Tibial artery (tissue), 4 donors: ENCODE measurements around the gene ZIC3.

Experiments used
- DNase-seq, 2 donors: peaks; one replicate each; pipeline ENCODE4 v3.0.0-alpha.2; 2019
- H3K27ac ChIP-seq, 2 donors: fragments of 200-600 bp; sonication (generic) in 1 of 2; 1 replicate in 1 of 2; 2 replicates in 1 of 2; pipeline ENCODE4 v1.5.1; 2018 to 2019; ENCODE audit warnings: mild to moderate bottlenecking in 1 of 2
- H3K27me3 ChIP-seq, 2 donors: fragments of 200-600 bp; sonication (generic) in 1 of 2; one replicate each; pipeline versions ENCODE4 v1.5.1 to v1.6.0; 2016 to 2019
- H3K36me3 ChIP-seq, 3 donors: fragments of 200-600 bp; sonication (generic) in 2 of 3; one replicate each; pipeline ENCODE4 v1.5.1; 2016 to 2019; ENCODE audit warnings: mild to moderate bottlenecking in 2 of 3
- H3K4me1 ChIP-seq, 4 donors: fragments of 200-600 bp; sonication (generic) in 2 of 4; 1 replicate in 3 of 4; 2 replicates in 1 of 4; pipeline ENCODE4 v1.5.1; 2016 to 2019
- H3K4me3 ChIP-seq, 2 donors: fragments of 200-600 bp; sonication (generic) in 1 of 2; 1 replicate in 1 of 2; 2 replicates in 1 of 2; pipeline ENCODE4 v1.5.1; 2018 to 2019; ENCODE audit warnings: mild to moderate bottlenecking in 2 of 2
- H3K9me3 ChIP-seq, 3 donors: fragments of 200-600 bp; sonication (generic) in 1 of 3; one replicate each; pipeline ENCODE4 v1.5.1; 2016 to 2019
- CTCF ChIP-seq, 2 experiments: fragments of 200-600 bp in 1 of 2; fragments of 450-650 bp in 1 of 2; IDR thresholded peaks; one replicate each; pipeline ENCODE4 v1.5.1; 2017 to 2019; ENCODE audit warnings: antibody characterized with exemption in 2 of 2, mild to moderate bottlenecking in 1 of 2, moderate library complexity in 1 of 2
- intact Hi-C: fragments of 100-400 bp; cut with DNase I; formaldehyde crosslinking; loops from one replicate; pipeline ENCODE4 v1.15.0; 2023; ENCODE audit warnings: low total_unique reads

Gene ZIC3

GRCh38 chrX:137568741-137569469, 3.0 kb downstream of the ZIC3 start:
- intact Hi-C loops, result no loop called here
- no peak for DNase-seq
- no peak for TF ChIP-seq CTCF (IDR thresholded peaks at IDR 0.05)

GRCh38 chrX:137569470-137569891, 3.6 kb downstream of the ZIC3 start:
- Histone ChIP-seq H3K27ac (no peak overlapping the region), H3K4me3 (no peak overlapping the region), H3K4me1 (peaks cover 0 to 27% (median 11%) of the 10 kb centered on the region in 4 donors), H3K27me3 (peaks cover 0 to 69% of the 10 kb centered on the region in 2 donors), H3K36me3 (no peaks in the 10 kb centered on the region), H3K9me3 (peaks cover 0 to 3% (median 0%) of the 10 kb centered on the region in 3 donors)
- TF ChIP-seq CTCF (IDR thresholded peaks at IDR 0.05), result no peak
- no peak for DNase-seq
- intact Hi-C loops, result no loop called here

More at GRCh38 chrX:137568741-137569469, 3.0 kb downstream of the ZIC3 start:
- no peaks in the 10 kb centered on the region for H3K36me3 ChIP-seq
- H3K27me3 ChIP-seq, result peaks cover 0 to 69% of the 10 kb centered on the region in 2 donors
- H3K4me3 ChIP-seq, result no peak overlapping the region
- peaks cover 0 to 3% (median 0%) of the 10 kb centered on the region in 3 donors for H3K9me3 ChIP-seq
- peaks cover 0 to 21% (median 11%) of the 10 kb centered on the region in 4 donors for H3K4me1 ChIP-seq
- H3K27ac ChIP-seq, result no peak overlapping the region

- peaks cover 0 to 74% of the 10 kb centered on the region in 2 donors for H3K27me3 ChIP-seq
- H3K27ac ChIP-seq, result no peak overlapping the region
- intact Hi-C loops, result no loop called here
- no peaks in the 10 kb centered on the region for H3K36me3 ChIP-seq
- H3K4me1 ChIP-seq, result peaks cover 0 to 10% (median 0%) of the 10 kb centered on the region in 4 donors
- H3K9me3 ChIP-seq, result peaks cover 0 to 3% (median 0%) of the 10 kb centered on the region in 3 donors
- no peak overlapping the region for H3K4me3 ChIP-seq
- no peak for DNase-seq
- TF ChIP-seq CTCF (IDR thresholded peaks at IDR 0.05), result no peak
Measured at GRCh38 chrX:137573324-137574101, 7.6 kb downstream of the ZIC3 start.

GRCh38 chrX:137574102-137574783, 8.3 kb downstream of the ZIC3 start:
- Histone ChIP-seq H3K4me1 (peaks cover 0 to 10% (median 0%) of the 10 kb centered on the region in 4 donors), H3K4me3 (no peak overlapping the region), H3K27ac (no peak overlapping the region), H3K36me3 (no peaks in the 10 kb centered on the region), H3K9me3 (peaks cover 0 to 3% (median 0%) of the 10 kb centered on the region in 3 donors), H3K27me3 (peaks cover 0 to 66% of the 10 kb centered on the region in 2 donors)
- no peak for TF ChIP-seq CTCF (IDR thresholded peaks at IDR 0.05)
- DNase-seq, result no peak
- intact Hi-C loops, result no loop called here

GRCh38 chrX:137574784-137575293, 8.9 kb downstream of the ZIC3 start:
- peaks cover 0 to 10% (median 0%) of the 10 kb centered on the region in 4 donors for H3K4me1 ChIP-seq
- DNase-seq, result no peak
- intact Hi-C loops, result no loop called here
- no peak for TF ChIP-seq CTCF (IDR thresholded peaks at IDR 0.05)
- H3K36me3 ChIP-seq, result no peaks in the 10 kb centered on the region
- H3K9me3 ChIP-seq, result no peaks in the 10 kb centered on the region
- peaks cover 0 to 60% of the 10 kb centered on the region in 2 donors for H3K27me3 ChIP-seq
- no peak overlapping the region for H3K4me3 ChIP-seq
- no peak overlapping the region for H3K27ac ChIP-seq
